Hepatocyte (in vitro differentiated cells): ENCODE data around the gene SPRN.

ENCODE experiments used
- CTCF ChIP-seq: fragments of 200-600 bp; sonication (generic); IDR thresholded peaks from 2 replicates; pipeline ENCODE4 v1.5.1; 2016; ENCODE audit warnings: antibody characterized with exemption, mild to moderate bottlenecking; ENCODE audit not compliant: poor library complexity
- EZH2 ChIP-seq: fragments of 200-600 bp; sonication (generic); IDR thresholded peaks from 2 replicates; pipeline ENCODE4 v1.6.1; 2016; ENCODE audit warnings: antibody characterized with exemption, mild to moderate bottlenecking, borderline replicate concordance
- EZH2phosphoT487 ChIP-seq: fragments of 200-600 bp; sonication (generic); IDR thresholded peaks from one replicate; pipeline ENCODE4 v1.6.1; 2018; ENCODE audit warnings: antibody characterized with exemption, mild to moderate bottlenecking, low read depth, moderate library complexity; ENCODE audit not compliant: unreplicated experiment, severe bottlenecking

- TF ChIP-seq CTCF (no peak), EZH2 (no peak), EZH2phosphoT487 (no peak)
These were observed 15.4 kb upstream of the SPRN start for GRCh38 chr10:133439517-133440461.
